Osteoblast (primary cell): ENCODE data around the gene GDPD5. TPM values are rescaled to one million over a fixed set of nuclear protein-coding genes. Genes with fewer than 3 reads are reported as not detected.

Experiments used
- DNase-seq: peaks from one replicate; pipeline ENCODE4 v3.0.0; 2011; ENCODE audit warnings: low spot score, mixed read lengths; ENCODE audit not compliant: insufficient read length; ENCODE audit errors: missing footprints
- H2AFZ ChIP-seq: 2 replicates; pipeline ENCODE4 v1.6.0; 2011; ENCODE audit warnings: mild to moderate bottlenecking, low read length
- H3K27ac ChIP-seq: 2 replicates; pipeline ENCODE4 v1.5.1; 2011; ENCODE audit warnings: mild to moderate bottlenecking, low read depth, low read length, moderate library complexity
- H3K27me3 ChIP-seq: 2 replicates; pipeline ENCODE4 v1.6.0; 2012; ENCODE audit warnings: mild to moderate bottlenecking, control low read depth, inconsistent platforms, low read length, moderate library complexity; ENCODE audit not compliant: insufficient read depth
- H3K36me3 ChIP-seq: 2 replicates; pipeline ENCODE4 v1.5.1; 2011; ENCODE audit warnings: mild to moderate bottlenecking, low read length, control low read depth, moderate library complexity; ENCODE audit not compliant: insufficient read depth
- H3K4me1 ChIP-seq: 2 replicates; pipeline ENCODE4 v1.5.1; 2011; ENCODE audit warnings: mild to moderate bottlenecking, low read length, control low read depth, moderate library complexity; ENCODE audit not compliant: insufficient read depth
- H3K4me2 ChIP-seq: 2 replicates; pipeline ENCODE4 v1.6.0; 2011; ENCODE audit warnings: mild to moderate bottlenecking, low read length; ENCODE audit not compliant: insufficient read depth
- H3K4me3 ChIP-seq: fragments of 200-600 bp; sonication (generic); 3 replicates; pipeline ENCODE4 v1.5.1; 2012; ENCODE audit warnings: mild to moderate bottlenecking, low read length, inconsistent platforms; ENCODE audit not compliant: insufficient read depth
- H3K79me2 ChIP-seq: 2 replicates; pipeline ENCODE4 v1.6.0; 2012; ENCODE audit warnings: mild to moderate bottlenecking, low read length, control low read depth, inconsistent platforms; ENCODE audit not compliant: insufficient read depth
- H3K9me3 ChIP-seq: 2 replicates; pipeline ENCODE4 v1.5.1; 2011; ENCODE audit warnings: low read depth, low read length, control low read depth
- H4K20me1 ChIP-seq: 2 replicates; pipeline ENCODE4 v1.6.0; 2012; ENCODE audit warnings: mild to moderate bottlenecking, low read length, control low read depth; ENCODE audit not compliant: insufficient read depth
- total RNA-seq: library from RNA; depleted of rRNA; stranded (reverse); fragments of >200 nt; gene quantifications from 2 replicates; pipeline ENCODE4 v1.2.3, GENCODE V29; 2012
- TF ChIP-seq, protein P1 (sequence below): IDR thresholded peaks from 2 replicates; pipeline ENCODE4 v1.5.1; 2011; ENCODE audit warnings: mild to moderate bottlenecking, low read depth, low read length, moderate library complexity; ENCODE audit errors: extremely low read depth

Gene GDPD5
- total RNA-seq, 1 donor: 13.4 TPM

DNA sequence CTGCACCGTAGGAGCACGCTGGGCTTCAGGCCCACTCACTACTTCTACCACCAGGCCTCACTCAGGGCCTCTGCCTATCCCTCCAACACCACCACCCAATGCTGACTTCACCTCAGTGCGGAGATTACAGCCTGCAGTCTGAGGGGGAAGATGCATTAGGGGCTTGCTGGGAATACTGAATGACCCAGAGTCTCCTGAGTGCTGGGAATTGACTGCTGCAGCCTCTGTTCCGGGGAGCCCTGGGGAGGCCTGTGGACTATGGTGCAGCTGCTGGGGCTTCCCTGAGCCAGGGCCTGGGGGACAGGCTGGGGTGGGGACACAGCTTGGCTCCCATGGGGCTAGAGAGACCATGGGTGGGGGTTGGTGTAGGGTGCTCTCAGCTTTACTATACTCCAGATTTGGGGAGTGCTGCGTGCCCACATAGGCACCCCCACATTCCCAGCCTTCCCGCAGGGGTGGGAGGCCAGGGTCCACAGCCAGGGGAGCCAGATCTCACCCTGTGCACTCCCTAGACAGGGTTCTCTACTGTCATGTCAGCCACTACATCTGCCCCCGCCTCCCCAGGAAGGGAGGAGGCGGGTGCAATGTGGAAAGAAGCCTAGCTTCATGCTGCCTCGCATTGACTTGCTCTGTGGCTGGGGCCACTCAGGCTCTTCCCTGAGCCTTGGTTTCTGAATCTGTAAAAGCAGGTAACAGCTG lies 44.4 kb downstream of the GDPD5 start:
- H3K4me1 ChIP-seq: no peaks in the 10 kb centered on the region

DNA sequence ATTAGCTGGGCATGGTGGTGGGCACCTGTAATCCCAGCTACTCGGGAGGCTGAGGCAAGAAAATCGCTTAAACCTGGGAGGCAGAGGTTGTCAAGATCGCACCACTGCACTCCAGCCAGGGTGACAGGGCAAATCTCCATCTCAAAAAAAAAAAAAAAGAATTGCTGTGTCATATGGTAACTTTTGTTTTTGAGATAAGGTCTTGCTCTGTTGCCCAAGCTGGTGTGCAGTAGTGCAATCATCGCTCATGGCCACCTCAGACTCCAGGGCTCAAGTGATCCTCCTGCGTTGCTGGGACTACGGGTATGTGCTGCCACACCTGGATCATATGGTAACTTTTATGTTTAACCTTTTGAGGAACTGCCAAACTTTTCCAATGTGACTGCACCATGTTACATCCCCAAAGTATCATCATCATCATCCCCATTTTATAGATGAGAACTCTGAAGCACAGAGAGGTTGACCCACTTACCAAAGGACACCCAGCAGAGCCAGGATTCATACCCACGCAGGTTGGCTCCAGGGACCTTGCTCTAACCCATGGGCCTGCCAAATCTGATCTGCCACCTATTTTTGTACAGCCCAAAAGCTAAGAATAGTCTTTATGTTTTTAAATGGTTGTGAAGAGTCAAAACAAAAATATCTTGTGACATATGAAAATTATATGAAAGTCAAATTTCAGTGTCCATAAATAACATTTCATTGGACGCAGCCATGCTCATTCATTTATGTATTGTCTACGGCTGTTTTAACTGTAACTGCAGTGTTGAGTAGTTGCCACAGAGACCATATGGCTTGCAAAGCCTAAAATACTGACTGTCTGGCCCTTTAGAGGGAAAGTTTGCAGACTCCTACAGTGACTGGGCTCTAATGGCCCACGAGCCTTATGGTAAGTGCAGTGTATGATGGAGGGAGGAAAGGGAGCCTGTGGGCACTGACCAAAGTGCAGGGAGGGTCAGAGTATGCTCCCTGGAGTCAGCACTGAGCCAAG lies 45.3 kb downstream of the GDPD5 start:
- no peak overlapping the region for H2AFZ ChIP-seq
- peak; percentile 18 for DNase-seq
- no peaks in the 10 kb centered on the region for H3K9me3 ChIP-seq
- TF ChIP-seq, protein P1, sequence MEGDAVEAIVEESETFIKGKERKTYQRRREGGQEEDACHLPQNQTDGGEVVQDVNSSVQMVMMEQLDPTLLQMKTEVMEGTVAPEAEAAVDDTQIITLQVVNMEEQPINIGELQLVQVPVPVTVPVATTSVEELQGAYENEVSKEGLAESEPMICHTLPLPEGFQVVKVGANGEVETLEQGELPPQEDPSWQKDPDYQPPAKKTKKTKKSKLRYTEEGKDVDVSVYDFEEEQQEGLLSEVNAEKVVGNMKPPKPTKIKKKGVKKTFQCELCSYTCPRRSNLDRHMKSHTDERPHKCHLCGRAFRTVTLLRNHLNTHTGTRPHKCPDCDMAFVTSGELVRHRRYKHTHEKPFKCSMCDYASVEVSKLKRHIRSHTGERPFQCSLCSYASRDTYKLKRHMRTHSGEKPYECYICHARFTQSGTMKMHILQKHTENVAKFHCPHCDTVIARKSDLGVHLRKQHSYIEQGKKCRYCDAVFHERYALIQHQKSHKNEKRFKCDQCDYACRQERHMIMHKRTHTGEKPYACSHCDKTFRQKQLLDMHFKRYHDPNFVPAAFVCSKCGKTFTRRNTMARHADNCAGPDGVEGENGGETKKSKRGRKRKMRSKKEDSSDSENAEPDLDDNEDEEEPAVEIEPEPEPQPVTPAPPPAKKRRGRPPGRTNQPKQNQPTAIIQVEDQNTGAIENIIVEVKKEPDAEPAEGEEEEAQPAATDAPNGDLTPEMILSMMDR: no peak
- H3K79me2 ChIP-seq: no peaks in the 10 kb centered on the region
- H4K20me1 ChIP-seq: no peaks in the 10 kb centered on the region
- H3K4me2 ChIP-seq: no peak overlapping the region
- H3K4me3 ChIP-seq: no peak overlapping the region
- no peak overlapping the region for H3K27ac ChIP-seq
- H3K4me1 ChIP-seq: peaks cover 6% of the 10 kb centered on the region
- no peaks in the 10 kb centered on the region for H3K36me3 ChIP-seq
- no peaks in the 10 kb centered on the region for H3K27me3 ChIP-seq

More for the DNA sequence above, 44.4 kb downstream of the GDPD5 start:
- H3K9me3 ChIP-seq: no peaks in the 10 kb centered on the region
- H3K27me3 ChIP-seq: no peaks in the 10 kb centered on the region
- H4K20me1 ChIP-seq: peaks cover 3% of the 10 kb centered on the region
- no peaks in the 10 kb centered on the region for H3K79me2 ChIP-seq
- H3K4me3 ChIP-seq: no peak overlapping the region
- H3K36me3 ChIP-seq: no peaks in the 10 kb centered on the region
- TF ChIP-seq, protein P1: no peak
- no peak overlapping the region for H3K27ac ChIP-seq
- H3K4me2 ChIP-seq: no peak overlapping the region
- peak; percentile 41 for DNase-seq
- H2AFZ ChIP-seq: no peak overlapping the region

DNA sequence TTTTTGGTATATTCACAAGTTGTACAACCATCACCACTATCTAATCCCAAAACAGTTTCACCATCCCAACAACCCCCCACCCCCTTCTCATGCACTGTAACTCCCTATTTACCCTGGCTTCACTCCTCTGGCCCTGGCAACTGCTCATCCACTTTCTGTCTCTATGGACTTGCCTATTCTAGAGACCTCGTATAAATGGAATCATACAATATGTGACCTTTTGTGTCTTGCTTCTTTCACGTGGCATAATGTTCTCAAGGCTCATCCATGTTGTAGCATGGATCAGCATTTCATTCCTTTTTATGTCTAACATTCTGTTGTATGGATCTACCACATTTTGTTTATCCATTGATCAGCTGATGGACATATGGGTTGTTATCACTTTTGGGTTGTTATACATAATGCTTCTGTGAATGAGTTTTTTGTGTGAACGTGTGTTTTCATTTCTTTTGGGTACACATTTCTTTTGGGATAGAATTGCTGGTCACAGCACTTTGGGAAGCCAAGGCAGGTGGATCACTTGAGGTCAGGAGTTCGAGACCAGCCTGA lies 46.1 kb downstream of the GDPD5 start:
- no peaks in the 10 kb centered on the region for H4K20me1 ChIP-seq
- H2AFZ ChIP-seq: no peak overlapping the region
- no peaks in the 10 kb centered on the region for H3K36me3 ChIP-seq
- H3K4me1 ChIP-seq: peaks cover 6% of the 10 kb centered on the region
- H3K4me2 ChIP-seq: no peak overlapping the region
- no peak for DNase-seq
- no peak overlapping the region for H3K4me3 ChIP-seq
- no peaks in the 10 kb centered on the region for H3K27me3 ChIP-seq
- TF ChIP-seq, protein P1: no peak
- no peaks in the 10 kb centered on the region for H3K9me3 ChIP-seq
- no peaks in the 10 kb centered on the region for H3K79me2 ChIP-seq
- no peak overlapping the region for H3K27ac ChIP-seq
